Hippocampal formation (tissue), 2 donors: ENCODE measurements around the gene SOX10.
A peak's percentile ranks its signal among the peaks of the same experiment; 100 is the strongest.

ENCODE experiments used
- DNase-seq, 2 donors: peaks; one replicate each; lab custom pipeline; 2025; lab: John Stamatoyannopoulos, UW

Gene SOX10

GRCh38 chr22:38016182-38017151, 32.1 kb upstream of the SOX10 start:
- DNase-seq: peak; percentile 92 to 96

- no peak for DNase-seq
Observed at GRCh38 chr22:38014083-38014482, 29.7 kb upstream of the SOX10 start.

GRCh38 chr22:38012604-38013072, 28.3 kb upstream of the SOX10 start:
- DNase-seq: no peak

GRCh38 chr22:38009000-38009806, 24.8 kb upstream of the SOX10 start:
- no peak for DNase-seq

GRCh38 chr22:38007330-38007902, 23.1 kb upstream of the SOX10 start:
- no peak for DNase-seq

GRCh38 chr22:38006906-38007305, 22.6 kb upstream of the SOX10 start:
- no peak for DNase-seq

GRCh38 chr22:38005943-38006342, 21.6 kb upstream of the SOX10 start:
- DNase-seq: no peak

- peak in 1 of 2 donors; percentile 46 for DNase-seq
Observed at GRCh38 chr22:37999640-38000272, 15.4 kb upstream of the SOX10 start.

- no peak for DNase-seq
Observed at GRCh38 chr22:37999236-37999635, 14.9 kb upstream of the SOX10 start.

- peak; percentile 46 to 58 for DNase-seq
Observed at GRCh38 chr22:37998543-37998942, 14.2 kb upstream of the SOX10 start.

- no peak for DNase-seq
Observed at GRCh38 chr22:37996515-37997246, 12.3 kb upstream of the SOX10 start.

- DNase-seq: no peak
Observed at GRCh38 chr22:37996079-37996478, 11.7 kb upstream of the SOX10 start.

- no peak for DNase-seq
Observed at GRCh38 chr22:37995460-37995859, 11.1 kb upstream of the SOX10 start.

GRCh38 chr22:37994982-37995381, 10.6 kb upstream of the SOX10 start:
- no peak for DNase-seq

GRCh38 chr22:37994049-37994448, 9.7 kb upstream of the SOX10 start:
- DNase-seq: no peak

GRCh38 chr22:37991731-37992442, 7.5 kb upstream of the SOX10 start:
- no peak for DNase-seq

- no peak for DNase-seq
Observed at GRCh38 chr22:37990862-37991261, 6.5 kb upstream of the SOX10 start.

GRCh38 chr22:37990301-37990700, 5.9 kb upstream of the SOX10 start:
- DNase-seq: no peak

- no peak for DNase-seq
Observed at GRCh38 chr22:37989146-37990045, 5.0 kb upstream of the SOX10 start.
